HEK293 (cell line): ENCODE measurements around the gene MRPL48.

Source experiments
- CTCF ChIA-PET: fragments of 350-600 bp; formaldehyde crosslinking; extraction: SDS; loops from one replicate; lab custom pipeline; 2021; ENCODE audit warnings: antibody characterized with exemption; lab: Yijun Ruan, JAX
- POLR2A ChIA-PET: fragments of 300-600 bp; formaldehyde crosslinking; extraction: SDS; loops from one replicate; lab custom pipeline; 2020; ENCODE audit warnings: antibody characterized with exemption, inconsistent platforms; lab: Yijun Ruan, JAX
- H3K27ac ChIP-seq: fragments of 200-500 bp; sonication (Bioruptor generic); 2 replicates; pipeline ENCODE4 v1.5.1; 2014; ENCODE audit warnings: low read depth, low read length, control low read depth, inconsistent platforms; ENCODE audit errors: extremely low read depth
- H3K36me3 ChIP-seq, 2 experiments: fragments of 200-500 bp in 1 of 2; sonication (Bioruptor generic) in 1 of 2; 1 replicate in 1 of 2; 2 replicates in 1 of 2; pipeline ENCODE4 v1.5.1; 2014 to 2017; ENCODE audit warnings: inconsistent platforms in 2 of 2, low read length in 2 of 2; ENCODE audit not compliant: control insufficient read depth in 2 of 2, insufficient read depth in 1 of 2
- H3K4me1 ChIP-seq: fragments of 200-500 bp; sonication (Bioruptor generic); 2 replicates; pipeline ENCODE4 v1.5.1; 2014; ENCODE audit warnings: mild to moderate bottlenecking, low read length, inconsistent platforms; ENCODE audit not compliant: control insufficient read depth, insufficient read depth
- H3K4me3 ChIP-seq: 2 replicates; pipeline ENCODE4 v1.5.1; 2011; ENCODE audit warnings: low read depth, mild to moderate bottlenecking, control low read depth, low read length, moderate library complexity
- H3K9me3 ChIP-seq: fragments of 200-500 bp; sonication (Bioruptor generic); 2 replicates; pipeline ENCODE4 v1.5.1; 2014; ENCODE audit warnings: low read depth, low read length, inconsistent platforms; ENCODE audit not compliant: control insufficient read depth, insufficient read depth
- BCL6B ChIP-seq: fragments of 450-650 bp; formaldehyde crosslinking; IDR thresholded peaks from 2 replicates; pipeline ENCODE4 v1.5.1; 2017; ENCODE audit warnings: missing biosample characterization, missing genetic modification characterization
- EGR2 ChIP-seq: fragments of 450-650 bp; formaldehyde crosslinking; IDR thresholded peaks from 2 replicates; pipeline ENCODE4 v1.5.1; 2016; ENCODE audit warnings: low read depth, missing biosample characterization, missing genetic modification characterization
- ELK4 ChIP-seq: IDR thresholded peaks from 2 replicates; pipeline ENCODE4 v1.6.1; 2011; ENCODE audit warnings: mild to moderate bottlenecking, low read depth, low read length, borderline replicate concordance
- HOXD13 ChIP-seq: sonication (generic); formaldehyde crosslinking; IDR thresholded peaks from 2 replicates; pipeline ENCODE4 v1.8.0; 2022; ENCODE audit warnings: missing genetic modification reagents, borderline replicate concordance
- IKZF3 ChIP-seq: fragments of 450-650 bp; IDR thresholded peaks from 2 replicates; pipeline ENCODE4 v1.5.0; 2018; ENCODE audit warnings: missing biosample characterization, mild to moderate bottlenecking, missing genetic modification characterization, moderate library complexity
- OSR2 ChIP-seq: fragments of 450-650 bp; formaldehyde crosslinking; IDR thresholded peaks from 2 replicates; pipeline ENCODE4 v1.5.1; 2016; ENCODE audit warnings: missing biosample characterization, missing genetic modification characterization
- PATZ1 ChIP-seq: fragments of 450-650 bp; formaldehyde crosslinking; IDR thresholded peaks from 2 replicates; pipeline ENCODE4 v1.5.1; 2016; ENCODE audit warnings: missing biosample characterization, missing genetic modification characterization
- SCRT2 ChIP-seq: fragments of 450-650 bp; formaldehyde crosslinking; IDR thresholded peaks from 2 replicates; pipeline ENCODE4 v1.5.1; 2016; ENCODE audit warnings: missing biosample characterization, missing genetic modification characterization
- SP7 ChIP-seq: fragments of 450-650 bp; formaldehyde crosslinking; IDR thresholded peaks from 2 replicates; pipeline ENCODE4 v1.5.1; 2016; ENCODE audit warnings: missing biosample characterization, missing genetic modification characterization
- ZBTB17 ChIP-seq: fragments of 450-650 bp; formaldehyde crosslinking; IDR thresholded peaks from 2 replicates; pipeline ENCODE4 v1.5.1; 2016; ENCODE audit warnings: missing biosample characterization, missing genetic modification characterization
- ZBTB20 ChIP-seq: fragments of 450-650 bp; formaldehyde crosslinking; IDR thresholded peaks from 2 replicates; pipeline ENCODE4 v1.5.1; 2016; ENCODE audit warnings: missing biosample characterization, missing genetic modification characterization
- ZEB2 ChIP-seq: fragments of 450-650 bp; formaldehyde crosslinking; IDR thresholded peaks from 2 replicates; pipeline ENCODE4 v1.5.1; 2016; ENCODE audit warnings: missing biosample characterization, missing genetic modification characterization
- ZIC2 ChIP-seq: fragments of 450-650 bp; formaldehyde crosslinking; IDR thresholded peaks from 2 replicates; pipeline ENCODE4 v1.5.1; 2016; ENCODE audit warnings: missing biosample characterization, missing genetic modification characterization
- ZNF155 ChIP-seq: fragments of 450-650 bp; formaldehyde crosslinking; IDR thresholded peaks from 2 replicates; pipeline ENCODE4 v1.5.1; 2016; ENCODE audit warnings: missing biosample characterization, missing genetic modification characterization
- ZNF239 ChIP-seq: fragments of 450-650 bp; formaldehyde crosslinking; IDR thresholded peaks from 2 replicates; pipeline ENCODE4 v1.5.1; 2016; ENCODE audit warnings: missing biosample characterization, missing genetic modification characterization
- ZNF335 ChIP-seq: fragments of 450-650 bp; formaldehyde crosslinking; conservative IDR thresholded peaks from 2 replicates; pipeline ENCODE4 v1.5.1; 2016; ENCODE audit warnings: missing biosample characterization, missing genetic modification characterization
- ZNF621 ChIP-seq: fragments of 450-650 bp; formaldehyde crosslinking; IDR thresholded peaks from 2 replicates; pipeline ENCODE4 v1.5.1; 2017; ENCODE audit warnings: missing biosample characterization, missing genetic modification characterization
- ZNF658 ChIP-seq: fragments of 450-650 bp; formaldehyde crosslinking; IDR thresholded peaks from 2 replicates; pipeline ENCODE4; 2016; ENCODE audit warnings: missing biosample characterization, missing genetic modification characterization
- TF ChIP-seq, protein P1 (sequence below): fragments of 450-650 bp; formaldehyde crosslinking; IDR thresholded peaks from 2 replicates; pipeline ENCODE4 v1.5.1; 2017; ENCODE audit warnings: missing biosample characterization, mild to moderate bottlenecking, missing genetic modification characterization, moderate library complexity
- TF ChIP-seq, protein P2 (sequence below): fragments of 450-650 bp; formaldehyde crosslinking; IDR thresholded peaks from 2 replicates; pipeline ENCODE4 v1.5.1; 2016; ENCODE audit warnings: missing biosample characterization, missing genetic modification characterization
- TF ChIP-seq, protein P3 (sequence below): fragments of 450-650 bp; formaldehyde crosslinking; IDR thresholded peaks from 2 replicates; pipeline ENCODE4 v1.5.1; 2017; ENCODE audit warnings: missing biosample characterization, missing genetic modification characterization

The MRPL48 gene

DNA sequence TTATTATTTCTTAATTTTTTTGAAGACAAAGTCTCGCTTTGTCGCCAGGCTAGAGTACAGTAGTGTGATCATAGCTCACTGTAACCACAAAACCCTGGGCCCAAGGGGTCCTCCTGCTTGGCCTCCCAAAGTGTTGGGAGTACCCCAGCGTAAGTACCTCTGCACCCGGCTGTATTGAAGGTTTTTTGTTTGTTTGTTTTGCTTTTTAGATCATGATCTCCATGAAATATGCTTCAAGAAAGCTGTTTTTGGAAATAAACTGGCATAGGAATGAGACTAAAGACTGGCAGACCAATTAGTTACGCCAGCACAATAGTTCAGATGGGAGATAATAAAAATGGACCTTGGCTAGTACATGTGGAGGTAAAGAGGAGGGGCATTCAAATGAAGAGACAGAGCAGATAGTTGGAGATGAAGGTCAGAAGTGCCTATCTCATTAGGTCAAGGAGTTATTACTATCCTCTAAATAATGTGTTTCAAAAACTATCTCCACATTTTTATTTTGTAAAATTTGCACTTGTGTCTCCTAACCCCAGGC lies 4.1 kb upstream of the MRPL48 start:
- Histone ChIP-seq H3K9me3 (no peaks in the 10 kb centered on the region), H3K27ac (no peak overlapping the region), H3K4me1 (no peaks in the 10 kb centered on the region), H3K36me3 (no peaks in the 10 kb centered on the region), H3K4me3 (no peak overlapping the region)
- ChIA-PET CTCF (interaction anchor here (0.8 to 1.3 kb wide), 2 partner anchors 158 to 196 kb away, joined by 3 read pairs; no protein-coding TSS in a partner anchor), POLR2A (no interaction called here)
- no peak for TF ChIP-seq ZNF658 (tag by site-specific recombination)
- no peak for TF ChIP-seq ZIC2 (tag by site-specific recombination)

DNA sequence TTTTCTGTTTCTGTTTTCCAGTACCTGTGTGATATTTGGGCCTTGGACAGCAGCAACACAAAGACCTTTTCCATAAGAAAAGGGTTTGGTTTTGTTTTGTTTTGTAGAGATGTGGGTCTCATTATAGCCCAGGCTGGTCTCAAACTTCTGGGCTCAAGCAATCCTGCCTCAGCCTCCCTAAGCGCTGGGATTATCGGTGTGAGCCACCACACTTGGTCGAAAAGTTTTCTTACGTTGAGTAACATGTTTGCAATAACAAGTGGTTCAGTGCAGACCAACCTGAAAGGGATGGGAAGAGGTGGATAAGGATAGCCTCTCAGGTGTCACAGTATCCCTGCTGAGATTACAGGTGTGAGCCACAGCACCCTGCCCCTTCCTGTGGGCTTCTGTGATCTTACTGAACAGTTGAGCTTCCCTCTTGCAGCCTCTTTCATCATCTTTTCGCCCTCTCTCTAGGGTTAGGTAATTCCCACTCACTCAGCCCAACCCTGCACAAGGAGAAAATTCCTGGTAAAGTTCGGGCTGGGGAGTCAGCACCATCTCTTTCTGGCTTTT lies 3.5 kb upstream of the MRPL48 start:
- ChIA-PET CTCF (interaction anchor here (0.8 to 1.3 kb wide), 2 partner anchors 159 to 195 kb away, joined by 3 read pairs; no protein-coding TSS in a partner anchor), POLR2A (interaction anchor here (1.2 kb wide), 1 partner anchor 23 kb away, joined by 4 read pairs; the partner anchor contains the start of gene RAB6A)
- Histone ChIP-seq H3K4me1 (no peaks in the 10 kb centered on the region), H3K4me3 (no peak overlapping the region), H3K27ac (peak overlapping the region; percentile 39; the same call in 1 of the 2 replicates), H3K9me3 (no peaks in the 10 kb centered on the region), H3K36me3 (no peaks in the 10 kb centered on the region)
- TF ChIP-seq, protein P1, sequence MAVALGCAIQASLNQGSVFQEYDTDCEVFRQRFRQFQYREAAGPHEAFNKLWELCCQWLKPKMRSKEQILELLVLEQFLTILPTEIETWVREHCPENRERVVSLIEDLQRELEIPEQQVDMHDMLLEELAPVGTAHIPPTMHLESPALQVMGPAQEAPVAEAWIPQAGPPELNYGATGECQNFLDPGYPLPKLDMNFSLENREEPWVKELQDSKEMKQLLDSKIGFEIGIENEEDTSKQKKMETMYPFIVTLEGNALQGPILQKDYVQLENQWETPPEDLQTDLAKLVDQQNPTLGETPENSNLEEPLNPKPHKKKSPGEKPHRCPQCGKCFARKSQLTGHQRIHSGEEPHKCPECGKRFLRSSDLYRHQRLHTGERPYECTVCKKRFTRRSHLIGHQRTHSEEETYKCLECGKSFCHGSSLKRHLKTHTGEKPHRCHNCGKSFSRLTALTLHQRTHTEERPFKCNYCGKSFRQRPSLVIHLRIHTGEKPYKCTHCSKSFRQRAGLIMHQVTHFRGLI (tag by site-specific recombination), result peak; percentile 98
- TF ChIP-seq HOXD13 (CRISPR knock-in tag) (peak; percentile 67; the same call in 1 of the 2 replicates), ZIC2 (tag by site-specific recombination) (peak; percentile 61), EGR2 (tag by site-specific recombination) (no peak), ELK4 (no peak), BCL6B (tag by site-specific recombination) (peak; percentile 46; the same call in 1 of the 2 replicates), ZBTB17 (tag by site-specific recombination) (peak; percentile 73), SCRT2 (tag by site-specific recombination) (peak; percentile 75), ZEB2 (tag by site-specific recombination) (peak; percentile 81), ZNF155 (no peak), OSR2 (tag by site-specific recombination) (peak; percentile 20; the same call in 1 of the 2 replicates), ZBTB20 (tag by site-specific recombination) (peak; percentile 26; the same call in 1 of the 2 replicates), ZNF335 (no peak), SP7 (no peak), ZNF239 (no peak), PATZ1 (tag by site-specific recombination) (peak; percentile 57; the same call in 1 of the 2 replicates), IKZF3 (tag by site-specific recombination) (peak; percentile 81), ZNF621 (tag by site-specific recombination) (no peak)
- TF ChIP-seq, protein P2, sequence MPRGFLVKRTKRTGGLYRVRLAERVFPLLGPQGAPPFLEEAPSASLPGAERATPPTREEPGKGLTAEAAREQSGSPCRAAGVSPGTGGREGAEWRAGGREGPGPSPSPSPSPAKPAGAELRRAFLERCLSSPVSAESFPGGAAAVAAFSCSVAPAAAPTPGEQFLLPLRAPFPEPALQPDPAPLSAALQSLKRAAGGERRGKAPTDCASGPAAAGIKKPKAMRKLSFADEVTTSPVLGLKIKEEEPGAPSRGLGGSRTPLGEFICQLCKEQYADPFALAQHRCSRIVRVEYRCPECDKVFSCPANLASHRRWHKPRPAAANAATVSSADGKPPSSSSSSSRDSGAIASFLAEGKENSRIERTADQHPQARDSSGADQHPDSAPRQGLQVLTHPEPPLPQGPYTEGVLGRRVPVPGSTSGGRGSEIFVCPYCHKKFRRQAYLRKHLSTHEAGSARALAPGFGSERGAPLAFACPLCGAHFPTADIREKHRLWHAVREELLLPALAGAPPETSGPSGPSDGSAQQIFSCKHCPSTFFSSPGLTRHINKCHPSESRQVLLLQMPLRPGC (tag by site-specific recombination), result no peak
- TF ChIP-seq, protein P3, sequence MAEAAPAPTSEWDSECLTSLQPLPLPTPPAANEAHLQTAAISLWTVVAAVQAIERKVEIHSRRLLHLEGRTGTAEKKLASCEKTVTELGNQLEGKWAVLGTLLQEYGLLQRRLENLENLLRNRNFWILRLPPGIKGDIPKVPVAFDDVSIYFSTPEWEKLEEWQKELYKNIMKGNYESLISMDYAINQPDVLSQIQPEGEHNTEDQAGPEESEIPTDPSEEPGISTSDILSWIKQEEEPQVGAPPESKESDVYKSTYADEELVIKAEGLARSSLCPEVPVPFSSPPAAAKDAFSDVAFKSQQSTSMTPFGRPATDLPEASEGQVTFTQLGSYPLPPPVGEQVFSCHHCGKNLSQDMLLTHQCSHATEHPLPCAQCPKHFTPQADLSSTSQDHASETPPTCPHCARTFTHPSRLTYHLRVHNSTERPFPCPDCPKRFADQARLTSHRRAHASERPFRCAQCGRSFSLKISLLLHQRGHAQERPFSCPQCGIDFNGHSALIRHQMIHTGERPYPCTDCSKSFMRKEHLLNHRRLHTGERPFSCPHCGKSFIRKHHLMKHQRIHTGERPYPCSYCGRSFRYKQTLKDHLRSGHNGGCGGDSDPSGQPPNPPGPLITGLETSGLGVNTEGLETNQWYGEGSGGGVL (tag by site-specific recombination), result 0 out of 2 replicates have a peak, but pooled peaks have one; percentile 22
